Activated naive CD8-positive, alpha-beta T cell (primary cell): ENCODE results near the gene WNT7A.

Source experiments
- H3K27ac Mint-ChIP-seq: one replicate; pipeline ENCODE4 v1.8.0; 2021; ENCODE audit warnings: mixed read lengths
- H3K27me3 Mint-ChIP-seq: one replicate; pipeline ENCODE4 v1.8.0; 2021; ENCODE audit warnings: mixed read lengths
- H3K36me3 Mint-ChIP-seq: one replicate; pipeline ENCODE4 v1.8.0; 2021; ENCODE audit warnings: mixed read lengths
- H3K4me1 Mint-ChIP-seq: one replicate; pipeline ENCODE4 v1.8.0; 2021; ENCODE audit warnings: low read depth, mixed read lengths
- H3K4me3 Mint-ChIP-seq: one replicate; pipeline ENCODE4 v1.8.0; 2021; ENCODE audit warnings: mild to moderate bottlenecking, mixed read lengths
- H3K9me3 Mint-ChIP-seq: one replicate; pipeline ENCODE4 v1.8.0; 2021; ENCODE audit warnings: low read depth, mixed read lengths

Gene WNT7A

DNA sequence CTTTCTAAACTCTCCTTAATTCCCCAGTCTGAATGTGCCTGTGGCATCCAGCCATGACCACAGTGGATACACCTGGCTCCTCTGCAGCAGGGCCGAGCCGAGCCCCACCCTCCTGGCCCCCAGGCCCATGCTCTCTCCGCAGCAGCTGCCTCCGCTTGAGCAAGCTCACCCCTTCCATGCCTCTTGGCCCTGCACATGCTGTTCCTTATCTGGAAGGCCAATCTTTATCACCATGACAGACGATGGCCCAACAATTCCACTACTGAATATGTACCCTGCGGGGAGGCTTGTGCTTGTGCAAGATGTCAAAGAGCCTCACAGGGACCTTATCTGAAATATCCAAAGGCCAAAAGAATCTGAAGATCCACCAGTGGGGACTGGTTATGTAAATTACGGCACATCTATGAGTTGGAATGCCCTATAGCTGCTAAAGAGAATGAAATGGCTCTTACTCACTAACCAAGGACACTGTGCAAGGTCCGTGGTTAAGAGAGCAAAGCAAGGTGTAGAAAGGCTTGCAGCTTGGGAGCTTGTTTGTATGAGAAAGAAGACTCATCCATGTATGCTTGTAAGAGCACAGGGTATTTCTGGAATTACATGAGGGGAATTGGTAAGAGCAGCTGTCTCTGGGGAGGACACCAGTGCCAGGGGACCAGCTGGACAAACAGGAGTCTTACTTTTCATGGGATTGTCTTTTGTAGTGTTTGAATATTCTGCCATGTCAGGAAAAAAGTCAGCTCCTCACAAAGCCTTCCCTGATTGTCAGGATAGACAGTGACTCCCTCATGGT lies 55.2 kb downstream of the WNT7A start:
- Mint-ChIP-seq H3K27me3 (no peaks in the 10 kb centered on the region), H3K27ac (no peak overlapping the region), H3K4me3 (no peak overlapping the region), H3K36me3 (peaks cover 3% of the 10 kb centered on the region), H3K9me3 (no peaks in the 10 kb centered on the region), H3K4me1 (peaks cover 2% of the 10 kb centered on the region)

DNA sequence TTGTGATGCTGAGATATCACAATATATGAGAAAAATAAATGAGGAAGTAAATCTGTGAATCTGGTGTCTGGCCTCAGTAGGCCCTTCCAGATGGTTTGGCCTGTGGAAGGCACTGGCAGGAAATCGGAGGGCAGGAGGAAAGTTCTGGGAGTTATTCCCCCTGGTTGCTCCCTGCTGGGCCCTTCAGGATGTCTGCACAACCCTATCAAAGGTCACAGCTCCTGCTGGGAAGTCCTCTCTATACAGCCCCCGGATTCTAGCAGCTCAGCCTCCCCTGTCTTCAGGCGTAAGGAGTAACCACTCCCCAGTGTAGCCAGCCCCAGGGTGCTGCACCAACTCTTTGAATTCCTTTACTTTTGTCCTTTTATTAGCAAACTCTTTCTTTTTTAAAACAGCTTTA lies 56.2 kb downstream of the WNT7A start:
- Mint-ChIP-seq H3K4me3 (no peak overlapping the region), H3K36me3 (peaks cover 5% of the 10 kb centered on the region), H3K27ac (no peak overlapping the region), H3K9me3 (no peaks in the 10 kb centered on the region), H3K27me3 (no peaks in the 10 kb centered on the region), H3K4me1 (peaks cover 2% of the 10 kb centered on the region)

DNA sequence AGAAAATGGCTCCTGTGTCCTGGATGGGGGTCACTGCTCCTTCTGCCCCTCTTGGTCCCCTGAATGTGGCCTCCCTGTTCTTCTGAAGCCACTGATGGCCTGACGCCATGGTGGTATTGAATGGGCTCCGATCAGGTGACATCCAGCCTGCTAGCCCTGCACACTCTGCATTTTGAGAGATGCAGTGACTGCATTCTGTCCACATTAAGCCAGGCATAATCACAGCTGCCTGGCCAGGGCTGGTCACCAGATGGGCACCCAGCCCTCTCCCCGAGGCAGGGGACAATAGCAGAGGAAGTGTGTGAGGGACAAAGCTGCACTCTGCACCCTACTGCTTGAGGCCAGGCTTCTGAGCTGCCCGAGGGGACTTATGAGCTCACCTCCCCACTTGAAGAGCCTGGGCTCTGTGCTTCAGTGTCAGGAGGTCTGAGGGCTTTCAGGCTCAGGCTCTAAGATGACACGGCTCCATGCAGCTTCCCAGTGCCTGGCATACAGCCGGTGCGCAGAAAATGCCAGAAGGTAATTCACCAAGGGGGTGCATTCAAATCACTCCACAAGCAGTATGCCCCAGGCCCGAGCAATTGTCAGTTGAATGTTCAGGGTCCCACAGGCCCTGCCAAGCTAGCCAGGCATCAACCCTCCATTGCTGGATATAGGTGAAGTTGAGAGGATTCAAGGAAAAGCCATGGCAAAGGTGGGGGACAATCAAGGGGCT lies 56.8 kb downstream of the WNT7A start:
- Mint-ChIP-seq H3K36me3 (peaks cover 8% of the 10 kb centered on the region), H3K4me1 (peaks cover 2% of the 10 kb centered on the region), H3K27me3 (no peaks in the 10 kb centered on the region), H3K9me3 (no peaks in the 10 kb centered on the region), H3K4me3 (no peak overlapping the region), H3K27ac (no peak overlapping the region)

DNA sequence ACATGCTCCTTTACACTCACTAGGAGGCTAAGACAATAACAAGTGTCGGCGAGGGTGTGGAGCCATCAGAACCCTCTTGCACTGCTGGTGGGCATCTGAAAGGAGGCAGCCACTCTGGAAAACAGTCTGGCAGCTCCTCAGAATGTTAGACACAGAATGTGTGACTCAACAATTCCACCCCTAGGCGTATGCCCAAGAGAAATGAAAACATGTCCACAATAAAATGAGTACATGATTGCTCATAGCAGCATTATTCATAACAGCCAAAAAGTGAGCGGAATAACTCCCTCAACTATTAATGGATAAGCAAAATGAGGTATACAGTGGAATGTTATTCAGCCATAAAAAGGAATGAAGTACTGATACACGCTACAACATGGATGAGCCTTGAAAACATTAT lies 57.8 kb downstream of the WNT7A start:
- Mint-ChIP-seq H3K27ac (peak overlapping the region; percentile 7), H3K27me3 (no peaks in the 10 kb centered on the region), H3K9me3 (no peaks in the 10 kb centered on the region), H3K36me3 (peaks cover 12% of the 10 kb centered on the region), H3K4me1 (peaks cover 2% of the 10 kb centered on the region), H3K4me3 (no peak overlapping the region)

DNA sequence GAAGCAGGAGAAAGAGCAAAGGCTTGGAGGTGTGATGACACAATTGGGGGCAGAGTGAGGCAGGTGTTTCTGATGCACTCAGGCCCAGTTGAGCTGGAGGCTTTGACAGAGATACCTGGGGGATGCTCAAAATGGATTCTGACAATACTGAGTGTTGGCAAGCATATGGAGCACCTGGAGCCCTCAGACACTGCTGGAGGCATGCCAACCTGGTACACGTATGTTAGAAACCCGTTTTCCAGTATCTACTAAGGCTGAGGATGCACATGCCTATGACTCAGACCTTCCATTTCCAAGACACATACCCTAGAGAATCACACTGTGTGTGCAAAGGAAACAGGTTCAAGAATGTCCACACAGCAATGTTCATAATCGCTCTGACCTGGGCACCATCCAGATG lies 58.7 kb downstream of the WNT7A start:
- no peak overlapping the region for H3K27ac Mint-ChIP-seq
- no peak overlapping the region for H3K4me3 Mint-ChIP-seq
- H3K36me3 Mint-ChIP-seq, result peaks cover 17% of the 10 kb centered on the region
- H3K4me1 Mint-ChIP-seq, result peaks cover 2% of the 10 kb centered on the region
- H3K27me3 Mint-ChIP-seq, result no peaks in the 10 kb centered on the region
- no peaks in the 10 kb centered on the region for H3K9me3 Mint-ChIP-seq

DNA sequence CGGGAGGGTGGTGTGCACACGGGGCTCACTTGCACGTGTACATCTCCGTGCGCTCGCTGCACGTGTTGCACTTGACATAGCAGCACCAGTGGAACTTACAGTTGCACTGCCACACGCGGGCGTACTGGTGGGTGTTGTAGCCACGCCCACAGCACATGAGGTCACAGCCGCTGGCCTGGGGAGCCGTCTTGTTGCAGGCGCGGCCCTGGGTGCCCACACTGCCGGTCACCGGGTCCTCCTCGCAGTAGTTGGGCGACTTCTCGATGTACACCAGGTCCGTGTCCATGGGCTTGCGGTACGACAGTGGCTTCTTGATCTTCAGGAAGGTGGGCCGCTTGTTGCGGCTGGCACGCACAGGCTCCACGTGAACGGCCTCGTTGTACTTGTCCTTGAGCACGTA lies 61.0 kb downstream of the WNT7A start:
- Mint-ChIP-seq H3K36me3 (peaks cover 24% of the 10 kb centered on the region), H3K27me3 (no peaks in the 10 kb centered on the region), H3K4me1 (peaks cover 2% of the 10 kb centered on the region), H3K9me3 (peaks cover 7% of the 10 kb centered on the region), H3K4me3 (no peak overlapping the region), H3K27ac (no peak overlapping the region)

DNA sequence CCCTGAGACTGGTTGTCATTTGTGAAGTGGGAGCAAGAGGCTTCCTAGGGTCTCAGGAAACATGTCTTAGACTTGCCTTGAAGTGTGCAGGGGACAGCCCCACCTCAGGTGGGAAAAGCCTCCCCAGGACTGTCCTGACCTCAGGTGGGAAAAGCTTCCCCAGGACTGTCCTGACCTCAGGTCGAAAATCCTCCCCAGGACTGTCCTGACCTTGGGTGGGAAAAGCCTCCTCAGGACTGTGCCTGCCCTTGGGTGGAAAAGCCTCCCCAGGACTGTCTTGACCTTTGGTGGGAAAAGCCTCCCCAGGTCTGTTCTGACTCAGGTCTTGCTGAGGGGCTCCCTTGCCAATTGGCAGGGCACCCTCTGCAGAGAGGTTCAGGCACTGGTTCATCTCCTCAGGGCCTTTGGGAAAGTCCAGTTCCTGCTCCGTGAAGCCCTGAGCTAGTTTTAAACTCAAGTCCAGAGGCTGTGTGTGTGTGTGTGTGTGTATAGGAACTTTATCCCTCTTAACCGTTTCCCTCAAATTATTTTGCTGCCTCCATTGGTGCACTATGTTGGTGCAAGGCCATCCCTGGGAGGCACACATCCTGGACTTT lies 64.7 kb downstream of the WNT7A start:
- H3K9me3 Mint-ChIP-seq, result peaks cover 7% of the 10 kb centered on the region
- no peaks in the 10 kb centered on the region for H3K27me3 Mint-ChIP-seq
- no peaks in the 10 kb centered on the region for H3K4me1 Mint-ChIP-seq
- H3K36me3 Mint-ChIP-seq, result peaks cover 28% of the 10 kb centered on the region
- no peak overlapping the region for H3K27ac Mint-ChIP-seq
- H3K4me3 Mint-ChIP-seq, result no peak overlapping the region

DNA sequence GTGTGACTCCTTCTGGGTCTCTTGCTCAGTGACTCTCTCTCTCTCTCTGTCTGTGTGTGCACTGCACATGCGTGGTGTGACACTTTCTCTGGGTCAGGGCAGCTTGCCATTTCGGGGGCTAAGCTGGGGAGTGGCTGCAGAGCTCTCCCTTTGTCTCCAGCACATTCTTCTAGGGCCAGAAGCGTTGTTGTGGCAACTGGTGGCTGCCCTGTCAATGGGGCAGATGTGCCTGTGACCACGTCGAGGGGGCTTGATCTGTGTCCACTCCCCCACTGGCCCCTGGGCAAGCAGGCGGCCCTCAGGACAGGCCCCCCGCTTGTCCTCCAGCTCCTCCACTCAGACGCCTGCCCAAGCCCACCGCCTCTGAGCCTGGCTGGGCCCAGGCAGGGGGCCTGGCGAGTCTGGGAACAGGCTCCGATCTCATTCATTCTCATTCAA lies 67.8 kb downstream of the WNT7A start:
- Mint-ChIP-seq H3K4me3 (no peak overlapping the region), H3K36me3 (peaks cover 19% of the 10 kb centered on the region), H3K27me3 (no peaks in the 10 kb centered on the region), H3K27ac (no peak overlapping the region), H3K9me3 (peaks cover 7% of the 10 kb centered on the region), H3K4me1 (no peaks in the 10 kb centered on the region)

DNA sequence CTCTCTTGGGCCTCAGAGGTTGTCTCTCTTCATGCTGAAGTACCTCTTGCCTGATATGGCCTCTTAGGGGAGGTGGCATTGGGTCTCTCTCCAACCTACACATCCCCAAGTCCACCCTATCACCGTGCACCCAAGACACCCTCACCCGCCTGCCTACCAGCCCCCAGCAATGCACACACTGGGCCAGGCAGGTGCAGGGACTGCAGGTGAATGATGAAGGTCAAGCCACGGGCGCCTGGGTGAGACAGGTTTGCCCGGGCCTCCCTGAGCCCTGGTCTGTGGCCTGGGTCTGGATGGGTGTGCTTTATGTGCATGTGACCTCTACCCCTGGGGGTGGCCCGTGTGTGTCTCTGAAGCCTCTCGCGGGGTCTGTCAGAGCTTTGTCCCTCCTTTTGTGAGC lies 68.3 kb downstream of the WNT7A start:
- Mint-ChIP-seq H3K9me3 (peaks cover 7% of the 10 kb centered on the region), H3K4me3 (no peak overlapping the region), H3K27me3 (no peaks in the 10 kb centered on the region), H3K27ac (no peak overlapping the region), H3K36me3 (peaks cover 16% of the 10 kb centered on the region), H3K4me1 (no peaks in the 10 kb centered on the region)

DNA sequence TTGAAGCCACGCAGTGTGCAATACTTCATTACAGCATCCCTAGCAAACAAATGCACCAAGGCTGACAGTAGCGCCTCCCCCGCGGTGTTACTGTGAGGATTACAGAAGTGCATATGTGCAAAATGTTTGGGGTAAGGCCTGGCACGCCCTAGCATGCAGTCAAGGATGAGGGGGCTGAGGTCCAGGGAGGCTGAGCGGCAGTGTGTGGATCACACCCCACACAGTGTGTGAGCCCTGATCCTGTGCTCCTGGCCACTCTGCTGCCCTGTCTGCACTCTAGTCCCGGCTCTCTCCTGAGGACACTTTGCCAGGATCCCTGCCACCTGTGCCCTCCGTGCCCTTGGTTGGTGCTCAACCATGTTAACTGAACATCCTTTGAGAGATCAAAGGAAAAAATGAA lies 71.3 kb downstream of the WNT7A start:
- Mint-ChIP-seq H3K4me3 (no peak overlapping the region), H3K36me3 (peaks cover 6% of the 10 kb centered on the region), H3K9me3 (peaks cover 4% of the 10 kb centered on the region), H3K4me1 (no peaks in the 10 kb centered on the region), H3K27ac (no peak overlapping the region), H3K27me3 (no peaks in the 10 kb centered on the region)

DNA sequence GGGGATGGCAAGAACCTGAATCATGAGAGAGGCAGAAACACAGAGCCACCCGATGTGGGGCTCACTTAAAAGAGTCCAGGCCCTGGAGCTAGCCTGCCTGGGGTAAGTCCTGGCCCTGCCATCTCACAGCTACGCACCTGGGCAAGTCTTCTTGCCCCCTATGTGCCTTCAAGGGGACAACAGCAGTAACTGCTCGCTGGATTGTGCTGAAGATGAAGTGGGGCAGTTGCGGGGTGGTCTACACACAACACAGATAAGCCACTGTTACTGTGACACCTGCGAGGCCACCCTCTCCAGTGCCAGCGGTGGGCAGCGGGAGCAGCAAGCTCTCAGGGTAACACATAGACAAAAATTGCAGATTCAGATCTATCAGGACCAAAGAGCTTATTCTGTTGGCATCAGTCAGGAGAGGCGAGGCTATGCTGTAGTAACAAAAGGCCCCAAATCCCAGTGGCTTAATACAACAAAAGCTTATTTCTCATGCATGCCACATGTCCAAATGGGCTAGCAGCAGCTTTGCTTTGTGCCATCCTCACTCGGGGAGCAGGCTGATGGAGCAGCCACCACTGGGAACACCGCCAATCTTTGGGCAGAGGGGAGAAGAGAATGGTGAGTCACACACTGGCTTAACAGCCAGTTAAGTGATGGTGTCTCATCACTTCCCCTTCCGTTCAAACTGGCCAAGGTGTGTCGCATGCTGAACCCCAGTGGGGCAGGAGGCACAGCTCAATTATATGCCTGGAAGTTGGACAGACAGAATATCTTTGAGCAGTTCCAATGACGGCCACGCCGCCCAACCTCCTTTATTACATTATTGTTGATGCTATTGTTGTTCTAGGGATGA lies 78.3 kb downstream of the WNT7A start:
- Mint-ChIP-seq H3K36me3 (no peaks in the 10 kb centered on the region), H3K27ac (no peak overlapping the region), H3K9me3 (peaks cover 4% of the 10 kb centered on the region), H3K27me3 (no peaks in the 10 kb centered on the region), H3K4me1 (peaks cover 10% of the 10 kb centered on the region), H3K4me3 (no peak overlapping the region)

DNA sequence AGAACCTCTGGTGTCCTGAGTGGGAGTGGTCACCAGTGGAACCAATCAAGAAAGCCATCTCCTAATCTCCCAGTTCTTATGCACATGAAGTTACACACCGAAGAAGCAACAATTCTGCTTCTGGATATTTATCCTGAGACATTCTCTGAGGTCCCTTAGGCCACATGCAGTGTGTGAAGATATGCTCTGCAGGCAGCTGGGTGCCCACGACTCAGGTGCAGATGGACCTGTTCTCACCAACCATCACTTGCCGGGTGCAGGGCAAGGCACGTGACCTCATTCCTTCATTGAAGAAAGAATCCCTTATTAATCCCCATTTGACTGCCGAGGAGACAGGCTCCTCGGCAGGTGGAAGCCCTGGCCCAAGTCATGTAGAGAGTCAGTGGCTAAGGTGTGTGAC lies 79.8 kb downstream of the WNT7A start:
- H3K9me3 Mint-ChIP-seq, result no peaks in the 10 kb centered on the region
- H3K4me3 Mint-ChIP-seq, result no peak overlapping the region
- peaks cover 14% of the 10 kb centered on the region for H3K4me1 Mint-ChIP-seq
- no peaks in the 10 kb centered on the region for H3K27me3 Mint-ChIP-seq
- no peaks in the 10 kb centered on the region for H3K36me3 Mint-ChIP-seq
- H3K27ac Mint-ChIP-seq, result no peak overlapping the region

DNA sequence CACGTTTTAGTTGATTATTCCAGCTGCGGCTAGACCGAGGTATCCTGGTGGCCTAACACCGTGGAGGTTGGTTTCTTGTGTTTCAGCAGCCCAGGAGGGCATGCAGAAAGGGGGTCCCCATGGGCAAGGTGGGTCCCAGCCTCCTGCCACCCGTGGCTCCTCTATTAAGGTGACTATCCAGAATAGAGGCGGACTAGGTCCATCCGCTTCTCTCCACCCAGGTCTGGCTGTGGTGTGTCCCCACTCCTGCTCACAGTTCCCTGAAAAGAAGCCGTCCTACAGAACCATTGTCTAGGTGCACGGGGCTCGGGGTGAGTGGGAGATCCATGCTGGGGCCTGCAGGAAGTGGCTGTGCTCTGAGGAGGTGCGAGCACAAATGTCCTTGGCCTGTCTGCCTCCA lies 81.5 kb downstream of the WNT7A start:
- Mint-ChIP-seq H3K4me3 (no peak overlapping the region), H3K27ac (no peak overlapping the region), H3K36me3 (no peaks in the 10 kb centered on the region), H3K9me3 (no peaks in the 10 kb centered on the region), H3K4me1 (peaks cover 14% of the 10 kb centered on the region), H3K27me3 (no peaks in the 10 kb centered on the region)

DNA sequence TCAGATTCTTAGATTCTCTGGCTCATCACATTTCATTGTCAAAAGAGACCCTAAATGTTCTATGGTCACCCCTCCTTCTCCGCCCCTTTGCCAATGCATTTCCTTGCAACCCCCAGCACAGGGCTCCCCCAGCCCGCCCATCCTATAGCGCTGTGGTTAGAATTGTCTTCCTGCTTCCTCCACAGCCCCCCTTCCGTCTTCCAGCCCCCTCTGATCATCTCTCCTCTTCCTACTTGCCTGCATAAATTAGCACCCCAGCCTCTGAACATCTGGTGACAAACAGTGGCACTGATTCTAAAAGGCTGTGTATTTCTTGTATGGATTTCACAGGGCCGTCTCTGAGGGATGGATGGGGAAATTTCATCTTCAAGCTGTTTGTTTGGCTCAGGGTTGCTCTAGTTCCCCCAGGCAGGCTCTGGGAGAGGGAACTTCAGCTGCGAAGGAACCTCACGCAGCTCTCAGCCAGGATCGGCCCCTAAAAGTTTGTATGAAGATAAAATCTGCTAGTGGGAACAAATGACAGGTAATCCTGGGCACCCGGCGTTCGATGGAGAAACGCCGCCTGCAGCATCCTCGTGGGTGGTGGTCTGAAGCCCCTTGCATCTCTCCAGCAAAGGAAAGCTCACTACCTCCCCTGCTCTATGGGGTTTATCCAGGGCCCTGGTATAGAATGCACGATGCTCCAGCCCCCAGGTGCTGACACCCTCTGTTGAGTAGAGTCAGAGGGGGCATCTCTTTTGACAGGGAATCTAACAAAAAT lies 83.0 kb downstream of the WNT7A start:
- peaks cover 14% of the 10 kb centered on the region for H3K4me1 Mint-ChIP-seq
- no peaks in the 10 kb centered on the region for H3K9me3 Mint-ChIP-seq
- H3K27me3 Mint-ChIP-seq, result no peaks in the 10 kb centered on the region
- H3K4me3 Mint-ChIP-seq, result no peak overlapping the region
- no peaks in the 10 kb centered on the region for H3K36me3 Mint-ChIP-seq
- H3K27ac Mint-ChIP-seq, result no peak overlapping the region
